Lower leg skin (tissue), 4 donors: Measurements from ENCODE around the gene OR2AG1. TPM values are rescaled to one million over a fixed set of nuclear protein-coding genes. Genes with fewer than 3 reads are reported as not detected.

Experiments used
- DNase-seq, 2 donors: peaks; one replicate each; pipeline ENCODE4 v3.0.0-alpha.2; 2019; ENCODE audit warnings: low spot score in 2 of 2
- H3K4me3 ChIP-seq: fragments of 200-600 bp; sonication (generic); 2 replicates; pipeline ENCODE4 v1.5.1; 2017; ENCODE audit warnings: mild to moderate bottlenecking, low read depth; ENCODE audit not compliant: poor library complexity, severe bottlenecking
- POLR2A ChIP-seq, 2 donors: fragments of 450-650 bp; IDR thresholded peaks; one replicate each; pipeline ENCODE4 v1.6.1; 2016 to 2017; ENCODE audit warnings: antibody characterized with exemption in 2 of 2, mild to moderate bottlenecking in 1 of 2, moderate library complexity in 1 of 2
- WGBS, 2 donors: methylation state at CpG; one replicate each; pipeline ENCODE4 v1.1.5; 2018; 5-methylcytosine and 5-hydroxymethylcytosine counted together
- intact Hi-C: fragments of 100-400 bp; cut with DNase I; formaldehyde crosslinking; loops from one replicate; pipeline ENCODE4 v1.15.0; 2023; ENCODE audit warnings: low total_unique reads
- total RNA-seq, 4 donors: library from RNA; depleted of rRNA; stranded (reverse); fragments of >200 nt; gene quantifications; one replicate each; pipeline ENCODE4 v1.1.0, GENCODE V29; 2016
- TF ChIP-seq, protein P1 (sequence below), 3 donors: fragments of 450-650 bp; IDR thresholded peaks; one replicate each; pipeline ENCODE4 v1.5.1; 2016; ENCODE audit warnings: antibody characterized with exemption in 3 of 3, mild to moderate bottlenecking in 3 of 3, moderate library complexity in 2 of 3

OR2AG1 gene
- total RNA-seq, 4 donors from 2014 or later, result not detected

DNA sequence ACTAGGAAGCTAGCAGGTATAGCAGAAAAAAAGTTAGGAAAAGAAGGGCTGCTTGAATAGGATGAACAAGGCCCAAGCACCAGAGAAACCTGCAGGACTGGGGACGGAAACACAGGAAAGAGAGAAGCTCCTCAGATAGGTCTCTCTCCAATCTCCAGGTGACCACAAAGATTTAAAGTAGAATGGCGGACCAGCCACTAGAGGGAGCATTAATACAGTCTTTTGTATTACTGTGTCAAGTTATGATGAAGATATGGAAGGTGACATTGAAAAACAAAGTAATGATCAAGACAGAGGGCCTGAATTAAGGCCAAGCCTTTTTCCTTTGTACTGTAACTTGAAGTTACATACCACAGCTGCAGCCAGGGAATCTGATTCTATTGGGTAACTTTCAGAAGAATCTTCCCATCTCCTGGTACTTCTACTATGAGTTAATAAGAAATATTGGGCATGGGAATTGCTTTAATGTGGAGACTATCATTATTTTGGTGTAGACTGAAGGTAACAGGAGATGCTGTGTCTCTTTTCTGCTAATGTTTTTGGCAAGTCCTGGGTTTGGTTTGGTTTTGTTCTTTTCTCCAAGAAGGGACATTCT lies 44.9 kb upstream of the OR2AG1 start:
- no peak for DNase-seq
- TF ChIP-seq, protein P1, sequence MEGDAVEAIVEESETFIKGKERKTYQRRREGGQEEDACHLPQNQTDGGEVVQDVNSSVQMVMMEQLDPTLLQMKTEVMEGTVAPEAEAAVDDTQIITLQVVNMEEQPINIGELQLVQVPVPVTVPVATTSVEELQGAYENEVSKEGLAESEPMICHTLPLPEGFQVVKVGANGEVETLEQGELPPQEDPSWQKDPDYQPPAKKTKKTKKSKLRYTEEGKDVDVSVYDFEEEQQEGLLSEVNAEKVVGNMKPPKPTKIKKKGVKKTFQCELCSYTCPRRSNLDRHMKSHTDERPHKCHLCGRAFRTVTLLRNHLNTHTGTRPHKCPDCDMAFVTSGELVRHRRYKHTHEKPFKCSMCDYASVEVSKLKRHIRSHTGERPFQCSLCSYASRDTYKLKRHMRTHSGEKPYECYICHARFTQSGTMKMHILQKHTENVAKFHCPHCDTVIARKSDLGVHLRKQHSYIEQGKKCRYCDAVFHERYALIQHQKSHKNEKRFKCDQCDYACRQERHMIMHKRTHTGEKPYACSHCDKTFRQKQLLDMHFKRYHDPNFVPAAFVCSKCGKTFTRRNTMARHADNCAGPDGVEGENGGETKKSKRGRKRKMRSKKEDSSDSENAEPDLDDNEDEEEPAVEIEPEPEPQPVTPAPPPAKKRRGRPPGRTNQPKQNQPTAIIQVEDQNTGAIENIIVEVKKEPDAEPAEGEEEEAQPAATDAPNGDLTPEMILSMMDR (IDR thresholded peaks at IDR 0.05), result no peak
- WGBS, 2 donors, result 20 to 29% methylated on average over 2 of the region's 2 CpGs
- intact Hi-C loops, result no loop called here
- no peak overlapping the region for H3K4me3 ChIP-seq

DNA sequence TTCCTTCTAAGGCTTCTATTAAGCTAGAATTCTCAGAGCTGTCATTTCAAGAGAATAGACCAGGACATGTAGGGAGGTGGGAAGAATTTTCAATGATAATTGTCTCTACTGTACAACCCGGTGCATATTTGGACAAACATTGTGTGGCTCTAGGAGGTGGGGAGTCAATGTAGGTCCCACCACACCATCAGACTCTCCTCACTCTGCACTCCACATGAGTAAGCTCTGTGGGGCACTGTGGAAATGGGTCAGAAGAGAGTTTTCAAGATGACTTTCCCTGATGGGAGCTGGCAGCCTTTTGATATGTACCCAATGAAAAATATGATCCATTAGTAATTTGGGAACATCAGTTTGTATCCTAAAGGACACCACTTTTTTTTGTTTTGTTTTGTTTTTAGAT lies 44.2 kb upstream of the OR2AG1 start:
- intact Hi-C loops, result no loop called here
- H3K4me3 ChIP-seq, result no peak overlapping the region
- WGBS, 2 donors, result 93 to 94% methylated on average over 1 of the region's 1 CpG
- no peak for DNase-seq
- TF ChIP-seq POLR2A (IDR thresholded peaks at IDR 0.05), result no peak
- TF ChIP-seq, protein P1 (IDR thresholded peaks at IDR 0.05), result no peak

DNA sequence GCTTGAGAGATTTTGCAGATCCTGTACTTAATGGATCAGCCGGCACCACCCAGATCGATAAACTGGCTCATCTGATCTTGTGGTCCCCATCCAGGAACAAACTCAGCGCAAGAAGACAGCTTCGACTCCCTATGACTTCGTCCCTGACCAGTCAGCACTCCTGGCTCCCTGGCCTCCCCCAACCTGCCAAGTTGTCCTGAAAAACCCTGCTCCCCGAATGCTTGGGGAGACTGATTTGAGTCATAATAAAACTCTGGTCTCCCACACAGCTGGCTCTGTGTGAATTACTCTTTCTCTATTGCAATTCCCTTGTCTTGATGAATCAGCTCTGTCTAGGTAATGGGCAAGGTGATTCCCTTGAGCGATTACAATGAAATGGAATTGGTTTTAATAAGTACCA lies 40.6 kb upstream of the OR2AG1 start:
- WGBS, 2 donors, result 60 to 62% methylated on average over 7 of the region's 7 CpGs
- H3K4me3 ChIP-seq, result no peak overlapping the region
- intact Hi-C loops, result no loop called here

DNA sequence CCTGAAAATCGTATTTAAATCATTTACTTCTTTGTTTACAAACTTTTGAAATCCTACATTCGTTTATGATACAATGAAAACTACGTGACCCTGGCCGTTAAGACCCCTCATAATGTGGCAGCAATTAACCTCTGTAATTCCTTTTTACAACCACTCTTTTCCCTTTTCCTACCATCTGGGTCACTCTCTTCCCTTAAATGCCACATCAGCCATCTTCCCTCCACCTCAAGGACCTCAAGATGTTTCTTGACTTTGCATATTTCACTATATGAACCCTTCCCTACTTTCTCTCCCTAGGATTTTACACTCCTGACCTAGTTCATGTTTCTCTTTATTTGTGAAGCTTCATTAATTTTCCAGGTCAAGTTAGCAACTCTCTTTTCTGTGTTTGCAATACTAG lies 37.8 kb upstream of the OR2AG1 start:
- H3K4me3 ChIP-seq, result no peak overlapping the region
- intact Hi-C loops, result no loop called here
- DNase-seq, result no peak
- 46 to 50% methylated on average over 4 of the region's 4 CpGs for WGBS, 2 donors
- no peak for TF ChIP-seq POLR2A (IDR thresholded peaks at IDR 0.05)
- TF ChIP-seq, protein P1 (IDR thresholded peaks at IDR 0.05), result no peak

More for the DNA sequence above, 40.6 kb upstream of the OR2AG1 start:
- TF ChIP-seq, protein P1 (IDR thresholded peaks at IDR 0.05), result no peak
- TF ChIP-seq POLR2A (IDR thresholded peaks at IDR 0.05), result no peak
- DNase-seq, result no peak

DNA sequence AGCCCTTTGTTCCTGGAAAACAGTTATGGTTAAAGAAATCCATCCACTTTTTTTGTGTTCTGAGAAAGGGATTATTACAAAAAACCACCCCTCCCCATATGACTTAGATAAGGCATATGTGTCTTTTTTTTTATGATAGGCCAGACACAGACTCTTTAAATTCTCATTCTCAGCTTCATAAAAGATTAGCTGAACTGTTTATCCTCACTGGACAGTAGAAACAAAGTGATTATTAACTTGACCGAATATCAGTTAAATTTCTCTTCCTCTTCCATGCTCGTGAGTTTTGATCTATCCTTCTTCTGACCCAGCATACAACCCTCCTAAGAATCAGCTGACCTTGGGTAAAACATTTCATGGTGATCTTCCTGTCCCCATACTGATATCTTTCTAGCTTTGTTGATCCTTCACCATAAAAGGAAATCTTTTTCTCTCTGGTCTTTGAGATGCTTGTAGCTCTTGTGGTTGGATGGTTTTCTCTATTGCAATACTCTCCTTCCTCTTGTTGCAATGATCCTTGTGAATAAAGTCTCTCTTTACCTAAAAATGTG lies 37.3 kb upstream of the OR2AG1 start:
- TF ChIP-seq, protein P1 (IDR thresholded peaks at IDR 0.05), result no peak
- no peak for TF ChIP-seq POLR2A (IDR thresholded peaks at IDR 0.05)
- intact Hi-C loops, result no loop called here
- H3K4me3 ChIP-seq, result no peak overlapping the region
- no peak for DNase-seq
- 64 to 71% methylated on average over 2 of the region's 2 CpGs for WGBS, 2 donors
